Ramos (cell line): ENCODE results near the gene PAFAH2.
"Not testable (repeated sequence)": the region's sequence is repeated elsewhere in the genome, so short reads cannot be mapped to it uniquely, and the experiment has no call there.

Source experiments
- in situ Hi-C: fragments of 300-500 bp; cut with MboI; formaldehyde crosslinking; loops from one replicate; pipeline ENCODE4 v1.14.3; 2022; ENCODE audit warnings: low sequenced_read_pairs; ENCODE audit not compliant: unreplicated experiment

The PAFAH2 gene

DNA sequence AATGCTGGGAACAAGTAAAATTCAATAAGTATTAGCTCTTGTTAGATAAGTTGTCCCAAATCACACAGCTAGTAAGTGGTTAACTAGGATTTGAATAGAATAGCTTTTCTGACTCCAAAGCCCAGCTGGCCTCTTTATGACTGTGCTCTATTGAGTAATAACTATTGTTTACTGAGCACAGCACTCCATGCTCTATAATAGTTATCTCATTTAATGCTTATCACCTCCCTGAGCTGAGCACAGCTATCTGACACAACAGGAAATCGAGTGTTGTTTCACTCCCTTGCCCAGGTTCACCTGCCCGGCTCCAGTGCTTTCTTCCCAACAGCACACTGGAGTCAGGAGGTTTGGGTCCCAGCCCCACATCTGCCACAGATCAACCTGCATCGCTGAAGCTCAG is 52.9 kb downstream of the PAFAH2 start:
- in situ Hi-C loops = no loop called here

DNA sequence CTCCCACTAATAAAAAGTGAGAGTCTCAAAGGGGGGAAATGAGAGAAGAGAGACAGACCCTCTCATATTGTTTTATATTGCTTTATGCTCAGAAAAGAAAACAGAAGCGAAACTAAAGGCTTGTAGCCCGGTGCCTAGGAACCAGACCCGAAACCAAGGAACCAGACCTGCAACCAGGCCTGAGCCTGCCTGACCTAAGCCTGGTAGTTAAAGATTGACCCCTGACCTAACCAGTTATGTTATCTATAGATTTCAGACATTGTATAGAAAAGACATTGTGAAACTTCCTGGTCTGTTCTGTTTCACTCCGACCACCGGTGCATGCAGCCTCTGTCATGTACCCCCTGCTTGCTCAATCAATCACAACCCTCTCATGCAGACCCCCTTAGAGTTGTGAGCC is 54.4 kb downstream of the PAFAH2 start:
- in situ Hi-C loops = not testable (repeated sequence)

DNA sequence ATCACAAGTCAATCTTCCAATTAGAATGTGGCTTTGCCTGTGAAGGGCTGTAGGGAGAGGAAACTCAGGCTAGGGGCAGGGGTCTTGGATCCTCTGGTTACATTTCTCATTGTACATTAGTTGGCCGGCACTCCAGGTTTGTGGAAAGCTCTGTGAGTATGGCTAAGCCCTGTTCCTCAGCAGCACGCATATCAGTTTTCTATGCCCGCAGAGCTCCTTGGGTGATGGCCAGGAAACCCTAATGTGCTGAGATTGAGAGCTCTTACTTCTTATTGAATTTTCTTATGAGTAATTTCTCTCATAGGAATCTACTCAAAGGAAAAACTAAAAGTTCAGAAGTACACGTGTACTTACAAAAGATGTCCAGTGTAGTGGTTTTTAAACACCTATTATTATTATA is 60.9 kb downstream of the PAFAH2 start:
- in situ Hi-C loops = no loop called here

GRCh38 chr1:25933479-25934365 is 64.1 kb downstream of the PAFAH2 start:
- in situ Hi-C loops = no loop called here

- in situ Hi-C loops = not testable (repeated sequence)
These were observed 65.0 kb downstream of the PAFAH2 start for GRCh38 chr1:25932811-25933400.

- in situ Hi-C loops = no loop called here
These were observed 65.5 kb downstream of the PAFAH2 start for GRCh38 chr1:25932321-25932720.

DNA sequence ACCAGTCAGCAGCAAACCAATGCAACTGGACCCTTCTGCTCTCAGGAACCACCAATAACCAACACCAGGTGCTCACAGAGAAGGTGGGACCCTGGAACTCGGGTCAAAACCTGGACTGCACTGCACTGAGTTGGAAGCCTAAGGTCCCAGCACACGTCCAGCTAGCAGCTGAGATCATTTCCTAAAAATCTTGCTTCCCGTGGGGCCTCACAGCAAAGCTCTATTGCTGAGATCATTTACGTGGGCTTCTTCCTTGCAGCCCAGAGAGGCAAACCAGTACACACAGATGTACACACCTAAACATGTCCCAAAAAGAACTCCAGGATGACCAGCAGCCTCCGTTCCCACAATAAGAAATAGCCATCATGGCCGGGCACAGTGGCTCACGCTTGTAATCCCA is 68.8 kb downstream of the PAFAH2 start:
- in situ Hi-C loops = no loop called here

- in situ Hi-C loops = no loop called here
These were observed 70.2 kb downstream of the PAFAH2 start for GRCh38 chr1:25927521-25928265.

GRCh38 chr1:25926731-25927496 is 70.9 kb downstream of the PAFAH2 start:
- in situ Hi-C loops = no loop called here

- in situ Hi-C loops = no loop called here
These were observed 73.4 kb downstream of the PAFAH2 start for GRCh38 chr1:25924454-25924853.

- in situ Hi-C loops = no loop called here
These were observed 74.8 kb downstream of the PAFAH2 start for GRCh38 chr1:25922971-25923552.

GRCh38 chr1:25922056-25922970 is 75.5 kb downstream of the PAFAH2 start:
- in situ Hi-C loops = no loop called here

- in situ Hi-C loops = no loop called here
These were observed 79.2 kb downstream of the PAFAH2 start for GRCh38 chr1:25918615-25919014.

- in situ Hi-C loops = no loop called here
These were observed 79.9 kb downstream of the PAFAH2 start for GRCh38 chr1:25917996-25918395.

DNA sequence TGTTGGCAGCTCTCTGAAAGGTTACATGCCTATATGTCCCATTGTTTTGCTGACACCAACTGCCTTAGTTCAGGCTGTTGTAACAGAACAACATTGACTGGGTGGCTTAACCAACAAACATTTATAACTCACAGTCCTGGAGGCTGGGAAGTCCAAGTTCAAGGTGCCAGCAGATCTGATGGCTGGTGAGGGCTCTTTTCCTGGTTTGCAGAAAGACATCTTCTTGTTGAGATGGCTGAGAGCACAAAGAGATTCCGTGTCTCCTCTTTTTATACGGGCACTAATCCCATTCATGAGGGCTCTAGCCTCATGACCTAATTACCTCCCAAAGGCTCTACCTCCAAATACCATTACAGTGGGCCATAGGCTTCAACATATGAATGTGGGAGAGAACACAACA is 81.4 kb downstream of the PAFAH2 start:
- in situ Hi-C loops = no loop called here

DNA sequence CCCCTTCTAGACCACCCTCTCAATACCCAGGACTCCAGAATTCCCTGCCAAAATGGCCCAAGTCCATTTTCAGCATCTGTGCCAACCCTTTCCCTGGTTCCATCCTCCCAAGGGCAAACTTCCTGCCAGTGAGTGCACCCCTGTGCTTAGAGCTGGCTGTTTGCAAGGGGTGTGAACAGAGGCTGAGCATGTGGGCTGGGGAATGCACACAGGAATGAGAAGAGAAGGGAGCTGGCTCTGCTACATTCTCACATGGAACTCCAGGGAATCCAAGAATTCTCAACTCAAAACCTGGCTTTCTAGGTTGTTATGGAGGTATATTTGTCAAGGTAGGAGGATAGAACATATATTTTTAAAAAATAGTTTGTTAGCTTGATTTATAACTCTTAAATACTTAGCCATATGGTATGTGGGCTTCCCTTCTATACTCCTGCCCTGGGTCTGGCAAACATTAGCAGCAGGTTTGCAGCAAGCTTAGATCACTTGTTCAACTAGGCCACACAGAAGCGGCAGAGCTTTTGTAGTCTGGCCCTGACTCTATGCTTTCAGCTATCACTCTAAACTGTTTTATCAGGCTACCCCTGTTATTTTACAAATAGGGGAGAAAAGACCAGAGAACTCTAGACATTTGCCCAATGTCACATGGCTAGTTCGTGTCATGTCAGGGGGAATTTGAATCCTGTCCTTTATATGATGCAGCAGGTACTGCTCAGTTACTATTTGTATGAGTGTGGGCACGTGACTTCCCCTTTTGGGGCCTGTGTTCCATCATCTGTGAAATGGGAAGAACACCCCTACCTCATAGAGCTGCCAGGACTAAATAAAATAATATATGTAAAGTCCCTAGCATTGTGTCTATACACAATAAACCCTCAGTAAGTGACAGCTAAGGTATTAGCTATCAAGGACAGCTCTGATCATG is 83.5 kb downstream of the PAFAH2 start:
- in situ Hi-C loops = no loop called here

DNA sequence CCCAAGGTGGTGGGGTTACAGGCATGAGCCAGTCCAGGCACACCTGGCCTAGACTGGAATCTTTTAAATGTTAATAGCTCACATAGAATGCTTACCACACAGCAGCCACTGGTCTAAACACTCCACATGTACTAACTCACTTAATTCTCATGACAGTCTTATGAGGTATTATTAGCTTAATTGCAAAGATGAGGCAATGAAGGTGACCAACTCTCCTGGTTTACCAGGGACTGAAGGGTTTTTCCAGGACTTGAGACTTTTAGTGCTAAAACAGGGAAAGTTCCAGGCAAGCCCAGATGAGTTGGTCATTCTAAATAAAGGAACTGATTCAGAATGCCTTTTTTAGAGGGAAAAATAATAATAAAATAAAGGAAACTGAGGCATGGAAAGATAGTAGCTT is 84.7 kb downstream of the PAFAH2 start:
- in situ Hi-C loops = no loop called here
